GM21619 (cell line): Measurements from ENCODE around the gene PTF1A.

Experiments used
- ATAC-seq: cut with Tn5 transposase; IDR thresholded peaks from one replicate; pipeline ENCODE4 v1.9.1; 2021; ENCODE audit not compliant: unreplicated experiment

Gene PTF1A

GRCh38 chr10:23191764-23192711, at the start of gene PTF1A:
Gene PTF1A, plus strand, starts transcription at chr10:23192312. Its CDS starts 219 bp downstream, at chr10:23192531.
- ATAC-seq: no peak

GRCh38 chr10:23146258-23146657, 45.9 kb upstream of the PTF1A start:
- no peak for ATAC-seq

GRCh38 chr10:23147035-23147434, 45.1 kb upstream of the PTF1A start:
- ATAC-seq: no peak

DNA sequence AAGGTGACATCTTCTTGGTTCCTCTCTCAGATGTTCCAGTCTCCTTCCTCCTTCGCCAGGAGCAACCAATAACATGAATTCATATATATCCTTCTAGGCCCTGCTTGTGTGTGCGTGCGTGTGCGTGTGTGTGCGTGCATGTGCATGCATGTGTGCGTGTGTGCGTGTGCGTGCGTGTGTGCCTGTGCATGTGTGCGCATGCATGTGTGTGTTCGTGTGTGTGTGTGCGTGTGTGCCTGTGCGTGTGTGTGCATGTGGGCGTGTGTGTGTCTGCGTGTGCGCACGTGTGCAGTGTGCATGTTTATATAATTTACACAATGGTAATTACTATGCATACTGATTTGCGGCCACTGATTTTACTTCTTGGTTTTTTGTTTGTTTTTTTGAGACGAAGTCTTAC, 43.9 kb upstream of the PTF1A start:
- ATAC-seq: no peak

- ATAC-seq: no peak
Observed at GRCh38 chr10:23150091-23150490, 42.0 kb upstream of the PTF1A start.

DNA sequence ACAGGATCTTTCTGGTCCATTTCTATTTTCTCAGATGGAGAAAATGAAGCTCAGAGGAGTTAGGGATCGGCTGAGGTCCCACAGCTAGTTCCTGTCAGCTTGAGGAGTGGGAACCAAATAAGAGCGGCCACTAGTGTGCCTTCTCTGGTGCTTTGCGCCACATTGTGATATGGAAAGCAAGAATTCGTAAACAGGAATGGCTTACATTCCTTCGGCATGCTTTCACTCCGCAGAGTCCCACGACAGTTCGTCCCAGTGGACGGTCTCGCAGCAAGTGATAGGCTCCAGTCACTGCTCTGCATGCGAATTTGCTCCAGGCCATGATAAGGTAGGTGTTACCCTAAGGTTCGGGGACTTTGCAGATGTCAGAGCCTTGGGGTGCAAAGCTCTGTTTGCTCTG, 41.5 kb upstream of the PTF1A start:
- no peak for ATAC-seq

DNA sequence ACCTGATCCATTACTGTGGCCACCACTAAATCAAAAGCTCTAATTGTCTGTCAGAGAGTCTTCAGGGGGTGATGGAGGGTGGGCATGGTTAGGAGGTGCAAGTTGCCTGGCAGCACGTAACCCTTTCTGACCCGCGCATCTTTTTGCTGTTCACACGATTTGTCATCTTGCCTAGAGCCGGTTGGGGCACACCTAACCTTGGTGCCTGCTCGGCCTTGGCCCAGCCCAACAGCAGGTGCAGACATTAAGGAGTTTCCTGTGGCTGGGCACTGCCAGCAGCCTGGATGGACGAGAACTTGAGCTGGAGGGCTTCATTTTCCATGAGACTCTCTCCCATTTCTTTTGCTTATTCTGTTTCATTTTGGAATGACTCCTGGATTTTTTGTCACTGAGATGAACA, 41.0 kb upstream of the PTF1A start:
- ATAC-seq: no peak

DNA sequence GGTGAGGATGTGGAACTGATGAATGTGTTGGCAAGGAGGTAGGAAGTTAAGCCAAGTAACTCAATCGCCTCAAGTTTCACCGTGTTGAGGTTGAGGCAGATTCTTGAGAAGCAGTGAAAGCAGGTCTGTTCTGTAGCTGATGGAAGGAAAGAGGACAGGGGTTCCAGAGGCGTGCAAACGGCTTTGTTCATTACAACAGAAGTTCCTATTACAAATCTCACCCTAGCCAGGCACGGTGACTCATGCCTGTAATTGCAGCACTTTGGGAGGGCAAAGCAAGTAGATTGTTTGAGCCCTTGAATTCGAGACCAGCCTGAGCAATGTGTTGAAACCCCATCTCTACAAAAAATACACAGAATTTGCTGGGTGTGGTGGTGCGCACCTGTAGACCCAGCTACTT, 36.9 kb upstream of the PTF1A start:
- no peak for ATAC-seq

- ATAC-seq: no peak
Observed at GRCh38 chr10:23156447-23157150, 35.5 kb upstream of the PTF1A start.

DNA sequence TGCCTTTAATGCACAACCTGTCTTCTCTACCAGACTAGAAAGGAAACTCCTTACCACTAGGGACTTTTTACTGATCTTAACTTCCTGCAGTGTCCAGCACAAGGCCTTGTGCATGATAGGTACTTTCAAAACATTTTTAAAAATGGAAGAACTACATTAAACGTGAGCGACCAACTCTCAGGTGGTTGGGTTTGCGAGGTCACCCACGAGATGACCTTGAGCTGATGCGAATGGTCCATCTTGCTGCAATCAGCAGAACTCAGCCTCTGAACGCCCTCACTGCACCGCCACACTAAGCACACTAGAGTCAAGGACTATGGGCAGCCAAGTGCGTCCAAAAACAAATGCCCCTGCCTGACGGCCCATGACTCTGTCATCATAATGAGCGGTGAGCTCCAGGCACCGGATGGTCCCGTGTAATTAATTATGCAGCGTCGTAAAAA, 34.9 kb upstream of the PTF1A start:
- ATAC-seq: peak; percentile 77

GRCh38 chr10:23157691-23158369, 34.3 kb upstream of the PTF1A start:
- no peak for ATAC-seq

- ATAC-seq: no peak
Observed at GRCh38 chr10:23158370-23158769, 33.7 kb upstream of the PTF1A start.

DNA sequence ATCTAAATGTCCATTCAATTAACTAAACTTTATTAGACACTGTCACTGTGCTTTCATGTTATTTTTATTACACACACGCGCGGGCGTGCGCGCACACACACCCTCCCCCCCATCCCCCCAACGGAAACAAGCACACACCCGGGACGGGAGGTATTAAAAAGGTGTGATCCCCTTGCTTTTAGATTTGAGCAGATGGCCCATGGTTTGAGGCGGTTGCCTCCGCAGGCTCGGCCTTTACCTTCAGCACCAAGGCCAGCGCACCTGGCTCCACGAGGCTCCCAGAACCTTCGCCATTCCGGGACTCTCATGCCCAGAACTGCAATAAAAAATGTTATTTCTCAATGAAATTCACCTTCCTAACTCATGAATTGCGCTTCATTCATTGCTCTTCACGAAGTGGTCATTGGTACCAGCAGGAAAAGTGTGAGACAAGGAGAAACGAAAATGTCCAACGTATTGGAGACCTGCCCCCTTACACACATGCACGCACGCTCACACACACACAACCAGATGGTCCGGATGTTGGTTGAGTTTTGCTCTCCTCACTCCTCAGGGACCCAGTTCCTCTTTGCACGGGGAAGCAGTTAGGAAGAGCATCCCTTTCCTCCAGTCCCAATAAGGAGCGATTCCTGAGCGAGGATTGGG, 20.8 kb upstream of the PTF1A start:
- ATAC-seq: no peak

DNA sequence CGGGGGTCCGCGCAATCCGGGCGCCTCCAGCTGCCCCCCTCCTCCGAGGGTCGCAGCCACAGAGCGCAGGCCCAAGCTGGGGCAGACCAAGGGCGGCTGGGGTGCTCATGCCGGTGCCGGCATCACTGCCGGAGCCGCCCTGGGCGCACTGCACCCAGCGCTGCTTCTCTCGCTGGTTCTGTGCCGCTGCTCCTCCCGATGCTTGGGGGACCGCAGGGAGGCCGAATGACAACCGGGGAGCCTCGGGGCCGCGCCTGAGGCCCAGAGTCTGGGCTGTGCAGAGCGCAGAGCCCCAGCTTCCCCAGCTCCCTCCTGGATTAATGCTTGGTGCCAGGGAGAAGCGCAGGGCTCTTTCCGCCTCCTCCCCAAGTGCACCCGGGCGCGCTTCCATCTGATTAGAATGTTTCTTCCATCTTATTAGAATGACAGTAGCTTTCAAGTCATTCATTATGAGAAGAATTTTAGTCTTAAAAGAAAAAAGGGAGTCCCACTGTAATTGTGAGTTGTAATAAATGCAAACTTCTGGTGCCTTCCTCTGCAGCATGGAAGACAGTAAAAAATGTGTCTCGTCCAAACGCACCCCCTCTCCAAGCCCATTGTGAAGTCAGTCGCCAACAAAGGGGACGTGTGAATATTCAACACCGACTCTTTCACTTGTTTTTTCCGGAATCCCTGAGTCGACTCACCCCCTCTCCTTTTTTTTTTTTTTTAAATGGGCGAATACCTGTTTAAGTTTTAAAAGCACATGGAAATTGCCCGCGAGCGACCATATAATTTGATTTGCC, 19.5 kb upstream of the PTF1A start:
- ATAC-seq: no peak

DNA sequence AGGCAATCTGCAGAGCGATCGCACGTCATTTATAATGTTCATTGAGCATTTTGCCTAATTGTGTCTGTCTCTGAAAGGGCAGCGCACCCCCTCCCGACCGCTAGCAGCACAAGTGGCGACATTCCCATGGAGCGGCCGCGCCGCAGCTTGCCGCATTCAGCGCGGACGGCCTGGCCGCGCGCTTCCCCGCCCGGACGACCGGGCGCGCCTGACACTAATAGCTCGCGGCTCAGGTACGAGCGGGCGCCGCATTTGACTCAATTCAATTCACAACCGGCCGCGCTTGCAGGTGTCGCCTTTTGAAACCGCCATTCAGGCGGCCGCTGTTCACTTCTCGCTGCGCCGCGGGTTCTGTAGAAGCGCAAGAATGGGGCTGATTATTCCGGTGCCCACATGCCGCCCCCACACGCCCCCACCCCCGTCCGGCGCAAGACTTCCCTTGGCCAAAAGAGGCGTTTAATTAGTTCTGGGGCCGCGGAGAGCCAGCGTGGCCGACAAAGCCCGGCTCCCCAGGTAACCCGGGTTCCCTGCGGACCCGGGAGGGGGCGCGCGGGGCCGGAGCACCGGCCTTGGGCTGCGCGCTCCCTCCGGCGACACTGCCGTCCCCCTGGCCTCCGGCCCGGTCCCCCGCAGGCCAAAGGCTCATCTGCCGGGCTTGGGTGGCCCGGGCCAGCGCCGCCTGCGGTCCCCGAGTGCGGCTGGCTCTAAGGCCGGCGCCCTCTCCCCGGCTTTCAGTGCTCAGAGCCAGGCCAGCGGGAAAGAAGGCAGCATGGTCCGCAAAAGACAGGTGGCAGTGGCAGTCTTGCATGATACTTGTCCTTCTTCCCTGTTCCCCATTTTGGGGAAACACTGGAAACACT, 18.7 kb upstream of the PTF1A start:
- ATAC-seq: no peak

GRCh38 chr10:23174074-23174976, 17.8 kb upstream of the PTF1A start:
- ATAC-seq: no peak

- ATAC-seq: no peak
Observed at GRCh38 chr10:23174977-23175512, 17.1 kb upstream of the PTF1A start.

DNA sequence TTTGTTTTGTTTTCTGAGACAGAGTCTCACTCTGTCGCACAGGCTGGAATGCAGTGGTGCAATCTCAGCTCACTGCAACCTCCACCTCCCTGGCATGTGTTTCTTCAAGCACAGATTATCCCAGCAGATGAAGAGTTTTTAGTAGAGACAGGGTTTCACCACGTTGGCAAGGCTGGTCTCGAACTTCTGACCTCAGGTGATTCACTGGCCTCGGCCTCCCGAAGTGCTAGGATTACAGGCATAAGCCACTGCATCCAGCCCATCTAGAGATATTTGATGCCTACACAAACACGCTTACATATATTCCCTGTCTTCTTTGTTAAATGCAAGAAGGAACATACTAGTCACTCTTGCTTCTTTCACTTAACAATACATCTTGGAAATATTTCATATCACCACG, 5.9 kb upstream of the PTF1A start:
- ATAC-seq: no peak
